HepG2 (cell line): ENCODE data around the gene SBNO2. TPM values are rescaled to one million over a fixed set of nuclear protein-coding genes. Genes with fewer than 3 reads are reported as not detected.

Source experiments
- BRD4 ChIP-seq: sonication (generic); formaldehyde crosslinking; IDR thresholded peaks from 2 replicates; pipeline ENCODE4 v1.4.0; 2020; ENCODE audit warnings: missing genetic modification reagents
- CREM ChIP-seq, 2 experiments: sonication (generic) in 1 of 2; formaldehyde crosslinking in 1 of 2; IDR thresholded peaks; 2 replicates each; pipeline versions ENCODE4 v1.4.0 to v1.6.1; 2016 to 2020; ENCODE audit warnings: antibody characterized with exemption in 1 of 2, mild to moderate bottlenecking in 1 of 2, missing genetic modification reagents in 1 of 2
- RFXANK ChIP-seq: IDR thresholded peaks from 2 replicates; pipeline ENCODE4 v1.6.1; 2016
- RFXAP ChIP-seq: sonication (generic); formaldehyde crosslinking; IDR thresholded peaks from 2 replicates; pipeline ENCODE4 v1.4.0; 2020; ENCODE audit warnings: missing genetic modification reagents, borderline replicate concordance
- ZFP37 ChIP-seq: sonication (generic); formaldehyde crosslinking; IDR thresholded peaks from 2 replicates; pipeline ENCODE4 v1.4.0; 2020; ENCODE audit warnings: missing genetic modification reagents, borderline replicate concordance
- ZKSCAN8 ChIP-seq: IDR thresholded peaks from 2 replicates; pipeline ENCODE4 v1.6.1; 2016; ENCODE audit warnings: borderline replicate concordance, missing genetic modification reagents, missing compliant biosample characterization
- ZNF563 ChIP-seq: sonication (generic); formaldehyde crosslinking; IDR thresholded peaks from 2 replicates; pipeline ENCODE4 v1.8.0; 2022; ENCODE audit warnings: mild to moderate bottlenecking, moderate library complexity, missing genetic modification reagents
- ZNF737 ChIP-seq: sonication (generic); formaldehyde crosslinking; IDR thresholded peaks from 2 replicates; pipeline ENCODE4 v1.5.0; 2020; ENCODE audit warnings: missing genetic modification reagents, mild to moderate bottlenecking, borderline replicate concordance
- ZNF878 ChIP-seq: sonication (generic); formaldehyde crosslinking; IDR thresholded peaks from 2 replicates; pipeline ENCODE4 v1.8.1; 2023; ENCODE audit warnings: mild to moderate bottlenecking, missing genetic modification reagents, moderate library complexity
- ZZZ3 ChIP-seq: sonication (generic); formaldehyde crosslinking; IDR thresholded peaks from 2 replicates; pipeline ENCODE4 v1.4.0; 2020; ENCODE audit warnings: missing genetic modification reagents, mild to moderate bottlenecking, borderline replicate concordance
- polyA plus RNA-seq, 8 experiments: library from polyadenylated mRNA; depleted of rRNA in 3 of 8; stranded (reverse) in 7 of 8; unstranded in 1 of 8; fragments of >200 nt; fragmentation: Illumina TruSeq in 4 of 8; extraction: Trizol in 4 of 8; gene quantifications; 2 replicates each; pipeline versions ENCODE4 v1.2.1 to v1.2.3, GENCODE V29; 2011 to 2016; ENCODE audit warnings: low read depth in 4 of 8, missing spikeins in 1 of 8, mixed read lengths in 1 of 8; ENCODE audit not compliant: insufficient read depth in 1 of 8
- total RNA-seq, 5 experiments: library from RNA; depleted of rRNA; stranded (reverse); fragments of >200 nt; fragmentation: Illumina TruSeq; extraction: Trizol; gene quantifications; 2 replicates each; pipeline ENCODE4 v1.2.3, GENCODE V29; 2016; ENCODE audit warnings: low read depth in 1 of 5
- TF ChIP-seq, protein P1 (sequence below): fragments of 450-650 bp; IDR thresholded peaks from 2 replicates; pipeline ENCODE4 v1.6.1; 2017; ENCODE audit warnings: mild to moderate bottlenecking
- TF ChIP-seq, protein P2 (sequence below): sonication (generic); formaldehyde crosslinking; IDR thresholded peaks from 2 replicates; pipeline ENCODE4 v1.5.0; 2020; ENCODE audit warnings: mild to moderate bottlenecking, missing genetic modification reagents
- TF ChIP-seq, protein P3 (sequence below): sonication (generic); formaldehyde crosslinking; IDR thresholded peaks from 2 replicates; pipeline ENCODE4 v1.5.0; 2020; ENCODE audit warnings: mild to moderate bottlenecking, missing genetic modification reagents
- TF ChIP-seq, protein P4 (sequence below): IDR thresholded peaks from 2 replicates; pipeline ENCODE4 v1.6.1; 2016; ENCODE audit warnings: mild to moderate bottlenecking, missing biosample characterization, missing genetic modification reagents

The SBNO2 gene
- total and polyA plus RNA-seq, 2 of the 13 experiments (the other 11 are each of a cell fraction or from before 2014, with no cell fraction given): 8.6 to 10.4 TPM

DNA sequence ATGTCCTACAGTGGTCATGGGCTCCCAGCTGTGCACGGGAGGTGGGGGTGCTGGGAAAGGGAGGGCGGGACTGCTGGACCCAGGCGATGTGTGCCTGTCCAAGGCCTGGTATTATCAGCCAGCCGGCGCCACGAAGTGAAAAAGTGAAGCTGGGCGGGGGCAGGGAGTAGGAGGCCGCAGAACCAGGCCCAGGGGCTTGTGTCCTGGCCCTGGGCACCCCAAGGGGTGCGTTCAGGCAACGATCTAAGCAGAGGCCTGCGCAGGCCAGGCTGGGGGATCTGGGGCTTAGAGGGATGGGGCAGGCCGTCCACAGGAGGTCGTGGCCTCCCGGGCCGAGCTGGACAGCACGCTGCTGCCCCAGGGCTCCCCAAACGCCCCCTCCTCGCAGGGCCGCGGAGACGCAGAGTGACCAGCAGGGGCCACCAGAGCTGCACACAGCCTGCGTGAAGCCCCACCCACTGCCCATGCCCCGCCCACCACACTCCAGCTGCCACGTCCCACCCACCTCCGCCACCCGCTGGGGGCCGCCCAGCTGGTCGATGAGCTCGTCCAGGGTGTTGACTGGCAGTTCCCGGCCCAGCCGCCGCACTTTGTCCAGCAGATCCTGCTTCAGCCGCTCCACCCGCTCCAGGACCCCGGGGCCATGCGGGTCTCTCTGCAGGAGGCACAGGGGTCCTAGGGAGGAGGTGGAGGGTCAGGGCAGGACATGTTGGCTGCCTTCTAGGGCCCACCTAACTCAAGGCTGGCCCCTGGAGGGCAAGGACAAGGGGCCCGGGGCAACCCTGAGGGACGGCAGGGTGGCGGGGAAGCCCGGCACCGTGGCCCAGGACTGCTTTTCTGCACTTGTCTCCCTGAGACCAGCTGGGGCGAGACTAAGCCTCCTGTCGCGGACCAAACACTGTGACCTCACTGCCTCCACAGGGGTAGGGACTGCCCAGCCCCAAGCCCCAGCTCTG lies 60.8 kb downstream of the SBNO2 start (continued):
- TF ChIP-seq CREM (IDR thresholded peaks at IDR 0.05) (no peak), CREM (CRISPR knock-in tag; IDR thresholded peaks at IDR 0.05) (no peak), ZNF563 (CRISPR knock-in tag) (no peak), ZFP37 (CRISPR knock-in tag) (peak; percentile 75), RFXAP (CRISPR knock-in tag) (peak; percentile 59; the same call in 1 of the 2 replicates), ZKSCAN8 (CRISPR knock-in tag) (0 out of 2 replicates have a peak, but pooled peaks have one; percentile 60), RFXANK (CRISPR knock-in tag) (no peak), ZNF878 (no peak), BRD4 (CRISPR knock-in tag) (no peak; the same call in 1 of the 2 replicates), ZZZ3 (CRISPR knock-in tag) (peak; percentile 31; the same call in 1 of the 2 replicates), ZNF737 (no peak)
- TF ChIP-seq, protein P1, sequence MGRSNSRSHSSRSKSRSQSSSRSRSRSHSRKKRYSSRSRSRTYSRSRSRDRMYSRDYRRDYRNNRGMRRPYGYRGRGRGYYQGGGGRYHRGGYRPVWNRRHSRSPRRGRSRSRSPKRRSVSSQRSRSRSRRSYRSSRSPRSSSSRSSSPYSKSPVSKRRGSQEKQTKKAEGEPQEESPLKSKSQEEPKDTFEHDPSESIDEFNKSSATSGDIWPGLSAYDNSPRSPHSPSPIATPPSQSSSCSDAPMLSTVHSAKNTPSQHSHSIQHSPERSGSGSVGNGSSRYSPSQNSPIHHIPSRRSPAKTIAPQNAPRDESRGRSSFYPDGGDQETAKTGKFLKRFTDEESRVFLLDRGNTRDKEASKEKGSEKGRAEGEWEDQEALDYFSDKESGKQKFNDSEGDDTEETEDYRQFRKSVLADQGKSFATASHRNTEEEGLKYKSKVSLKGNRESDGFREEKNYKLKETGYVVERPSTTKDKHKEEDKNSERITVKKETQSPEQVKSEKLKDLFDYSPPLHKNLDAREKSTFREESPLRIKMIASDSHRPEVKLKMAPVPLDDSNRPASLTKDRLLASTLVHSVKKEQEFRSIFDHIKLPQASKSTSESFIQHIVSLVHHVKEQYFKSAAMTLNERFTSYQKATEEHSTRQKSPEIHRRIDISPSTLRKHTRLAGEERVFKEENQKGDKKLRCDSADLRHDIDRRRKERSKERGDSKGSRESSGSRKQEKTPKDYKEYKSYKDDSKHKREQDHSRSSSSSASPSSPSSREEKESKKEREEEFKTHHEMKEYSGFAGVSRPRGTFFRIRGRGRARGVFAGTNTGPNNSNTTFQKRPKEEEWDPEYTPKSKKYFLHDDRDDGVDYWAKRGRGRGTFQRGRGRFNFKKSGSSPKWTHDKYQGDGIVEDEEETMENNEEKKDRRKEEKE: no peak
- TF ChIP-seq, protein P2, sequence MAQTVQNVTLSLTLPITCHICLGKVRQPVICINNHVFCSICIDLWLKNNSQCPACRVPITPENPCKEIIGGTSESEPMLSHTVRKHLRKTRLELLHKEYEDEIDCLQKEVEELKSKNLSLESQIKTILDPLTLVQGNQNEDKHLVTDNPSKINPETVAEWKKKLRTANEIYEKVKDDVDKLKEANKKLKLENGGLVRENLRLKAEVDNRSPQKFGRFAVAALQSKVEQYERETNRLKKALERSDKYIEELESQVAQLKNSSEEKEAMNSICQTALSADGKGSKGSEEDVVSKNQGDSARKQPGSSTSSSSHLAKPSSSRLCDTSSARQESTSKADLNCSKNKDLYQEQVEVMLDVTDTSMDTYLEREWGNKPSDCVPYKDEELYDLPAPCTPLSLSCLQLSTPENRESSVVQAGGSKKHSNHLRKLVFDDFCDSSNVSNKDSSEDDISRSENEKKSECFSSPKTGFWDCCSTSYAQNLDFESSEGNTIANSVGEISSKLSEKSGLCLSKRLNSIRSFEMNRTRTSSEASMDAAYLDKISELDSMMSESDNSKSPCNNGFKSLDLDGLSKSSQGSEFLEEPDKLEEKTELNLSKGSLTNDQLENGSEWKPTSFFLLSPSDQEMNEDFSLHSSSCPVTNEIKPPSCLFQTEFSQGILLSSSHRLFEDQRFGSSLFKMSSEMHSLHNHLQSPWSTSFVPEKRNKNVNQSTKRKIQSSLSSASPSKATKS (CRISPR knock-in tag): no peak
- TF ChIP-seq, protein P3, sequence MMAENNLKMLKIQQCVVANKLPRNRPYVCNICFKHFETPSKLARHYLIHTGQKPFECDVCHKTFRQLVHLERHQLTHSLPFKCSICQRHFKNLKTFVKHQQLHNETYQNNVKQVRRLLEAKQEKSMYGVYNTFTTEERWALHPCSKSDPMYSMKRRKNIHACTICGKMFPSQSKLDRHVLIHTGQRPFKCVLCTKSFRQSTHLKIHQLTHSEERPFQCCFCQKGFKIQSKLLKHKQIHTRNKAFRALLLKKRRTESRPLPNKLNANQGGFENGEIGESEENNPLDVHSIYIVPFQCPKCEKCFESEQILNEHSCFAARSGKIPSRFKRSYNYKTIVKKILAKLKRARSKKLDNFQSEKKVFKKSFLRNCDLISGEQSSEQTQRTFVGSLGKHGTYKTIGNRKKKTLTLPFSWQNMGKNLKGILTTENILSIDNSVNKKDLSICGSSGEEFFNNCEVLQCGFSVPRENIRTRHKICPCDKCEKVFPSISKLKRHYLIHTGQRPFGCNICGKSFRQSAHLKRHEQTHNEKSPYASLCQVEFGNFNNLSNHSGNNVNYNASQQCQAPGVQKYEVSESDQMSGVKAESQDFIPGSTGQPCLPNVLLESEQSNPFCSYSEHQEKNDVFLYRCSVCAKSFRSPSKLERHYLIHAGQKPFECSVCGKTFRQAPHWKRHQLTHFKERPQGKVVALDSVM (CRISPR knock-in tag): peak; percentile 61; the same call in 1 of the 2 replicates
- TF ChIP-seq, protein P4, sequence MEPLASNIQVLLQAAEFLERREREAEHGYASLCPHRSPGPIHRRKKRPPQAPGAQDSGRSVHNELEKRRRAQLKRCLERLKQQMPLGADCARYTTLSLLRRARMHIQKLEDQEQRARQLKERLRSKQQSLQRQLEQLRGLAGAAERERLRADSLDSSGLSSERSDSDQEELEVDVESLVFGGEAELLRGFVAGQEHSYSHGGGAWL: no peak
